GM20000 (cell line): Measurements from ENCODE around the gene GDPD3.

Source experiments
- DNase-seq: peaks from one replicate; pipeline ENCODE4 v3.0.0; 2012; ENCODE audit warnings: low spot score
- CTCF ChIP-seq: IDR thresholded peaks from 2 replicates; pipeline ENCODE4 v1.5.1; 2012; ENCODE audit warnings: mild to moderate bottlenecking, control low read depth; ENCODE audit errors: extremely low read depth, missing control alignments

Gene GDPD3

GRCh38 chr16:30145657-30146056 is 32.3 kb upstream of the GDPD3 start:
- DNase-seq = no peak
- no peak for TF ChIP-seq CTCF

GRCh38 chr16:30144917-30145316 is 31.6 kb upstream of the GDPD3 start:
- TF ChIP-seq CTCF = no peak
- DNase-seq = no peak

- TF ChIP-seq CTCF = no peak
- DNase-seq = no peak
Observed at GRCh38 chr16:30144017-30144416, 30.7 kb upstream of the GDPD3 start.

- no peak for DNase-seq
- TF ChIP-seq CTCF = no peak
Observed at GRCh38 chr16:30143347-30143702, 30.0 kb upstream of the GDPD3 start.

GRCh38 chr16:30142672-30143346 is 29.5 kb upstream of the GDPD3 start:
- peak; percentile 23 for TF ChIP-seq CTCF
- DNase-seq = no peak

- TF ChIP-seq CTCF = no peak
- no peak for DNase-seq
Observed at GRCh38 chr16:30141750-30142149, 28.4 kb upstream of the GDPD3 start.

GRCh38 chr16:30139583-30140481 is 26.5 kb upstream of the GDPD3 start:
- no peak for TF ChIP-seq CTCF
- no peak for DNase-seq
